Left forelimb (tissue), 1 donor: ENCODE data around the gene DGKI.

Source experiments
- DNase-seq: peaks from one replicate; pipeline ENCODE4 v3.0.0-alpha.2; 2018; ENCODE audit warnings: low spot score

Gene DGKI

DNA sequence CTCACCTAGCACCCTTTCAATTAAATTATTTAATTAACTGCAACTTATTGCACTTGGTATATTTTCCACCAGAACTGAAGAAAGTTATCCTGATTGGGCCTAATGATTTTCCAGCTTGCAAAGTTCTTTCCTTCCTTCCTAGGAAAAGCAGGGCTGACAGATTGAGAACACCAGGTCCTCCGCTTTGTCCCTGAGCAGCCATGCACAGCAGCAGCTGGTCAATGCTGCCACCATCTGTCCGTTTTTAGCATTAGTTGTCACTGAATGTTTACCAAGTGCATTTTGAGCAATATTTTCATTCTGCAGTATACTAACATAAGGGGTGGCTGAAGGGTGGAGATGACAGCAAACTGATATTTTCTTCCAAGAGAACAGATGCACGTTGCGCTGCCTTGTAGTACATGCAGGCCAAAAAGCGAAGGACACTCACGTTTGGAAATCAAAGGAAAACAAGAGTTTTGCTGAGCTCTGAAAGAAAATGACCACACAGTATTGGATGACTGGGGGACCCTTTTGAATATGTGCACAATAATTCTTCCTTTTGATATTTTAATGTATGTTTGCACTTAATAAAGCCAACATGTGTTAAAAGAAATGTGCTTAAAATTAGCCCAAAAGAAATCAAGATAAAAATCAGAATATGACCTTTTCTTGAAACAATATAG, 254.4 kb downstream of the DGKI start:
- DNase-seq, result peak; percentile 75

- DNase-seq, result no peak
These were observed 255.3 kb downstream of the DGKI start for GRCh38 chr7:137591421-137591837.

DNA sequence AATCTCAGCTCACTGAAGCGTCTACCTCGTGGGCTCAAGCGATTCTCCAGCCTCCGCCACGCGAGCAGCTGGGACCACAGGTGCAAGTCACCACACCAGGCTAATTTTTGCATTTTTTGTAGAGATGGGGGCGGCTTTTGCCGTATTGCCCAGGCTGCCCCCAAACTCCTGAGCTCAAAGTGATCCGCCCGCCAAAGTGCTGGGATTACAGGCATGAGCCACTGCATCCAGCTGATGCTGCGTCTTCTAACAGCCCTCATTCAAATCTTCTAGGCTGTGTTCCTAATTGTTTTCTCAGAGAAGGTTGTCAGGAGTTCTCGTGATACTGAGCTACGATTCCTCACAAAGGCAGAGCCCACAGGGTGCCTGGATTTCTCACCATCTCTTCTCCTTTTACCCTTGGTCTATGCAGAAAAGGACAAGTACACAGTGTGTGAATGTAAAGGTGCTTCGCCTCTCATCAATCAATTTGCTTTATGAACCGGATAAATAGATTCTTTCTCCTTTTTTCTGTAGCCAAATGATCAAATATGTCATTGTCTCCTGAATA, 255.9 kb downstream of the DGKI start:
- DNase-seq, result no peak

- no peak for DNase-seq
These were observed 256.6 kb downstream of the DGKI start for GRCh38 chr7:137590071-137590755.

DNA sequence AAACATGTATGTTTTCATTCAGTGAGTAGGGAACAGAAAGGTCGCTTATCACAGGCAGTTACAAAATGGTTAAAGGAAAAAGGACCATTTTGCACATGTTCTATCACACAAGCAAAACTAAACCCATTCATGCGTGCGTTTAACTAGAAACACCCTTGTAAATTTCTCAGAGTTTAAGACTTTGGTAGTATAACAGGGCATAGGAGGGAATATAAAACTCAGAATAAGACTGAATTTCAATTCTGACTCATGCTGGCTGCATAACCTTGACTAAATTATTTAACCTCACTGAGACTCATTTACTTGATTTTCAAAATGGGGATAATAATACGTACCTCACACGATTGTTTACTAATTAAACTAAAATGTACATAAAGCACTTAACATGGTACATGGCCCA, 259.4 kb downstream of the DGKI start:
- DNase-seq, result no peak

DNA sequence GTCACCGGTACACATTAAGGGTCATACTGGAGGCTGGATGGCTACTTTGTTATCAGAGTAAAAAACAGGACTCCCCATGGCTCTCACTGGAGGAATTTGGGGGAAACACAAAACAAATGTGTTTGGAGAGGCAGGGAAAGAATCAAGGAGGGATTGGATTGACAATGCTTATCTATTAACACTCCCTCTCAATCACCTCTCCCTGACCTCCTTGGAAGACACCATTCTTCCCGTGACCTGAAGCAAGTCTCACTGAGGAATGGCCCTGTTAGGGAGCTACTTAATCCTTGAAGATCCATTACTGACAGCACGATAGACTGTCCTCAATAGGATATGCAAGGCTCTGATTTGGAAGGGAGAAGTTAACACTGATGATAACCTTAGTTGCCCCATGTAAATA, 261.2 kb downstream of the DGKI start:
- no peak for DNase-seq

- DNase-seq, result no peak
These were observed 263.6 kb downstream of the DGKI start for GRCh38 chr7:137583172-137583571.

DNA sequence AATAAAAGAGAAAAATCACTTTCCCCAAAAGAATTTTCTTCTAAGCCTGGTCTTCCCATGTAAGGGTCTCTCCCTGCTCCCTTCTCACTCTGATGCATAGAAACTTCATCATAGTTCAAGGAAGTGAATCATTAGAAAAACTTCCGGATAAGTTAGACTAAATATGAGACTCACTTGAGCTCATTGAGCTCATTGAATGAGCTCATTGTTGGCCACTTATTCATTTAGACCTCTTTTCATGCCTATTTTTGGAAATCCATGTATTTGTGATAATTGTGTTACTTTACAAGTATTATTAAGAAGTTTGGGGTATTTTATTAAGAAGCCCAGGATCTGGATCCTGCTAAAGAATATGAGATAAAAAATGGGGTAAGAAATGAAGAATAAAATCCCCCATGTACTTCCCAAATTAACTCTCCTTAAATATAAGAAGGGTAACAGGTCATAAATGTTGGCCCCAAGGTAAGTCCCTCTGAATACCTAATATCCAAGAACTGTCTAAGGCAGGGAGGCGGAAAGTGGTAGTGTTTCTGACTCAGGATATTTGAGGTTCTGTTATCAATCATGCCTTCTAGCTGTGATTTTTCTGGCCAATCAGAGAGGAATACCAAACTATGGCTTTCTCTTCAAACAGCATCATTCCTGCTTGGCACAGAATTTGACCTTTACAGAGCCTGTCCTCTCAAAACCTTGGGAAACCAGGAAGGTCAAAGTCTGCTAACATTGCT, 266.7 kb downstream of the DGKI start:
- DNase-seq, result no peak

- DNase-seq, result no peak
These were observed 268.2 kb downstream of the DGKI start for GRCh38 chr7:137578541-137578940.

- no peak for DNase-seq
These were observed 269.6 kb downstream of the DGKI start for GRCh38 chr7:137577184-137577583.

GRCh38 chr7:137576481-137576880, 270.3 kb downstream of the DGKI start:
- DNase-seq, result no peak

GRCh38 chr7:137574812-137575211, 272.0 kb downstream of the DGKI start:
- no peak for DNase-seq

- no peak for DNase-seq
These were observed 274.6 kb downstream of the DGKI start for GRCh38 chr7:137572056-137572784.

- no peak for DNase-seq
These were observed 282.1 kb downstream of the DGKI start for GRCh38 chr7:137564677-137565076.

DNA sequence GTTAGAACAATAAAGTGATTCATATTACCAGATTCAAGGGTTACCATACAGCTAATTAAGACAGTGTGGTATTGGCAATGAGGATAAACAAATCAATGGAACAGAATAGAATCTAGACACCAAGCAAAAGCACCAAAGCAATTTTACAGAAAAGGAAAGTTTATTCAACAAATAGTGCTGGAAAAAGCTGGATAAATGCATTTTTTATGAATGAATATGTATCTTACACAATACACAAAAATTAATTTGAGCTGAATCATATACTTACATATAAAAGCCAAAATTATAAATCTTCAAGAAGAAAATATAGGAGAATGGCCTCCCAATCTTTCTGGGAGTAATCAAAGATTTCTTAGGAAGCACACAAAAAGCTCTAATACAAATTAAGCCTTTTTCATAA, 282.8 kb downstream of the DGKI start:
- DNase-seq, result no peak

DNA sequence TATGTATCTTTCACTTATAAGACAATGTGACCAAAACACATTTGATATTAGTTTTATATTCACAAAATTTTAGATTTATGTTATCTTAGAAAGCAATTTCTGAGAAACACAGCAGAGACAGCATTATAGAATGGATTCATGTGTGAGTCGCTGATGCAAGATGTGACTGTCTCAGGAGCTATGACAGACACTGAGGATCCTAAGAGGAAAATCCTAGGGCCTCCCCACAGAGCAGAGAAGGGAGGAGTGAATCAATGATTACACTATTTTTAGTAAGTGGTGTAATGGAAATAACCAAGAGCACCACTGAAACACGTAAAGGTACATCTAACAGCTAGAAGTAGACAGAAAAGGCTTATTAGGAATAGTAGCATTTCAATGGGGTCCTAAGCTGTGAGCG, 299.3 kb downstream of the DGKI start:
- no peak for DNase-seq

DNA sequence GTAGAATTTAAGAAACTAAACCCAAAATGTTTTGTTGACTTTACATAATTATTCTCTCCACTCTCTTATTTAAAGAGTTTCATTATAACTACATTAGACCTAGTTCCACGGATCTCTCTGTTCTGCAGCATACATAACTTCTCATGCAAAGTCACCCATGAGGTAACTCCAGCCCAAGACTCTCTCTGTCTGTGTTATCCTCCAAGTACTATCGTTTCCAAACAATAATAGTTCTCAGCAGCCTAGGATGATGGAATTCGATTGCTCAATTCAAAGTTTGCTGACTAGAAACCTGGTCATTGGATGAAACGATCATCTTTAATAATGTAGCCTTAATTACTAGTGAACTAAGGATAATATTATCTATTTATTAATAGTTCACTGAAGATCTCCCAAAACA, 300.1 kb downstream of the DGKI start:
- no peak for DNase-seq

GRCh38 chr7:137546009-137546408, 300.8 kb downstream of the DGKI start:
- DNase-seq, result no peak

- DNase-seq, result no peak
These were observed 301.6 kb downstream of the DGKI start for GRCh38 chr7:137545059-137545716.

- DNase-seq, result no peak
These were observed 302.2 kb downstream of the DGKI start for GRCh38 chr7:137544453-137545058.

- no peak for DNase-seq
These were observed 307.6 kb downstream of the DGKI start for GRCh38 chr7:137539111-137539715.
